NCI-H1048 (cell line): ENCODE data around the gene FRMD1.

Experiments used
- DNase-seq: peaks from one replicate; lab custom pipeline; 2025; lab: John Stamatoyannopoulos, UW

Gene FRMD1

DNA sequence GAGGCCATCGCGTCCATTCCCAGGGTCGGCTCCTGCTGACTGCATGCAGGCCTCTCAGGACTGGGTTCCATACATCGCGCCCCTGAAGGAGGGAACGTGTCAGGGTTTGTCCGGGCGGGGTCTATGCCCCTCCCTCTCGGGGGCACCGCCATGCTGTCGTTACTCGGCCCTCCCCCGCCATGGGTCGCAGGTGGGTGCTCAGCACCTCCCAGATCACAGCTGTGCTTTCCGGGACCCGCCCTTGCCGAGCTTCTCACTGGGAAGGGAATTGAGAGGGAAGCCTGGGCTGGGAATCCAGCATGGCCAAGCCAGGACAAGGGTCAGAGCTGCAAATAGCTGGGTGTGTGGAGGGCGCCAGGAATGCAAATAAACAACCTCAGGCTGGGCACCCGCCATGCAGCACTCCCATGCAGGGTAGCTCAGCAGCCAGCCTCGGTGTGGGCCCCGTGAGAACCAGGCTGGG is at the start of gene FRMD1:
TSS of gene FRMD1 (minus strand) at position 270 of the 463 bp plus-strand sequence. CDS start at position 152, 118 bp downstream.
- DNase-seq = no peak

DNA sequence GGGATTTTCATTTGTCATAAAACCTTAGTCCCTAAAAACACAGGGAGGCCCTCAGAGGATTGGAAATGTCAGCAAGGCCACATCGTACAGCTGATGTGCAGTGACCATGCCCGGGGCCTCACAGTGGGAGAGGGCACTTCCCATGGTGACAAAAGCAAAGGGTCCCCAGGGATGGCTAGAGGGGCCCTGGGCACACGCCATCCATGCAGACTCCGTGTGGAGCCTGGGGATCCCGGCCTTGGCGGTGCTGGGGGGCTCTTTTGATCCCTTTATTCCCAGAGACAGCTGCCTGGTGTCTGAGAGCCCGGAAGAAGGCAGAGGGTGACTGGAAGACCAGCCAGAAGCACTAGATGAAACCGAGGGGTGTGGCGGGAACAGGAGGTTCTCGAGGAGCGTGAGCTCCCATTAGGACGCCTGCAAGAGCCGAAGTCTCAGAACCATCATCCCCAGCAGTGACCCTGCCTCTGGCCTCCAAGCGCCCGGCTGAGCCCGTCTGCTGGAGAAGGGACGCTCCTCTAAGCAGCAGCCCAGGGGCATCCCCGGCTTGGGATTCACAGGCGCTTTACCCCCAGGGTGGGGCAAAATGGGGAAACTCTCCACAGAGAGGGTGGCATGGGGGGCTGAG is 49.1 kb upstream of the FRMD1 start:
- no peak for DNase-seq

DNA sequence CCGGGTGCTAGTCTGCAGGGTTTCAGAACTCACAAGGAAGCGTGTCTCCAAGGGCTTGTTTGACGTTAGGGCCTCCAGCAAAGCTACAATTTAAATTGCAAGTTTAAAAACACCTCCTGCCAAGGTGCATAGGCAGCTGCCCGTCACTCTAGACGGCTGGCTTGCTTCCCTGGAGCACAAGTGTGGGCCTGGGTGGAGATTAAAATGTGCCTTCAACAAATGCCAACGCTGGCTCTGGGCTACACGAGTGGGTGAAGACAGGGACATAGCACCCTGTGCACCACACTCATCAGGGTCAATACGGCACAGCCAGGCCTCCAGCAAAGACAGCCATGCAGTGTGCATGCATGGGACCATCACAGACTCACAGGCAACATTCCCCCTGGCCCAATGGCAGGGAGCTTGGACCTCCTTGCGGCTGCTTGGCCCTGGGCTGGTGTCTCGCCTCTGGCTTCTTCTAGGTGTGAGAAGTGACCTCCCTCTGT is 48.4 kb upstream of the FRMD1 start:
- no peak for DNase-seq

DNA sequence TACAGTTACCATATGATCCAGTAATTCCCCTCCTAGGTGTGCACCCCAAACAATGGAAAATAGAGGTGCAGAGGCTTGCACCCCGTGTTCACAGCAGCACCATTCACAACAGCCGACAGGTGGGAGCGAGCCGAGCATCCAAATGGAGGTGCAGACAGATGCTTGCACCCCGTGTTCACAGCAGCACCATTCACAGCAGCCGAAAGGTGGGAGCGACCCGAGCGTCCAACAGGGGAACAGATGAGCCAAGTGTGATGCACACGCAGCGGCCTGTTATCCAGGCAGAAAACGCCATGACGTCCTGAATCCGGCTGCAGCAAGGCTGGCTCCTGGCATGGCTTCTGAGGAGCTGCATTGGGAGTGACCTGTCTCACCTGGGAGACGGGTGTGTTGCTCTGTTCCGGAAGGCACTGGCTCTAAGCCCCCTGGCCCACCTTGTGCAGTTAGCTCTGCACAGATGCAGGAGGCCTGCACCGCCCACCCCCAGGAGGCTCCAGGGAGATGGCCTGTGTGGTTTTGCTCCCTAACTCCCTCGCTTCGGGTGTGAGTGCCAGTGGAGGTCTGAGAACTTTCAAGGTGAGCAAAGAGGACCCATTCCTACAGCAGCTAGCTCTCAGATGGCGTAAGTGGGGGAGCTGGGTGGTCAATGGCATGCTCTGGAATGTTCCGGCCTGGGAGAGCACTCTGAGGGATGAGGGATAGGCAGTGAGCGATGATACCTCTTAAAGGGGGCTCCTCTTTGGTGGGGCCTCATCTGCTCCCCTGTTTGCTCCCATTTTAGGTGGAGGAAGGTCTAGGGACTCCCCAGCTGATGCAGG is 47.8 kb upstream of the FRMD1 start:
- no peak for DNase-seq

DNA sequence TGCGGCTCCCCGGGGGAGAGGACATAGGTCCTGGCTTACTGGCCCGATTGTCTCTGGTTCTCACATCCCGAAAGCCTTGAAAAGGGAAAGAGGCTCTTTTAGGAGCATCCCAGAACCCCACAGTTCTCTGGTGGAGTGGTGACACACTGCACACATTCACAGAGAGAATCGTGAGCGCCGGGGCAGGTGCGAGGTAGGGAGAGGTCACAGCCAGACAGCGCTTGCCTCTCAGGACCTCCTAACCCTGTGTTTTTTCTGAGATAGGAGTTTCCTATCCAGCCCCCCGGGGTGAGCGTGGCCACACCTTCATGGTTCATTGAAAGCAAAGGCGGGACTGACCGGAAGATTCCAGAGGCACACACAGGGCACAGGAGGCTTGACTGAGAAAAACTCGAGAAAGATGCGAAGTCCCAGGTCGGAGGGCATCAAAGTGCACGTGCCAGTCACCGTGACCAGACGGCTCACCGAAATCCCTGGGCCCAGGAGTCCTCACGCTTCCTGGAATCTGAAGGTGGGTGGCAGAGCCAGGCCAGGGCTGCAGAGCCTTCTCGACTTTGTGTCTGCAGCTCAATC is 46.5 kb upstream of the FRMD1 start:
- no peak for DNase-seq

DNA sequence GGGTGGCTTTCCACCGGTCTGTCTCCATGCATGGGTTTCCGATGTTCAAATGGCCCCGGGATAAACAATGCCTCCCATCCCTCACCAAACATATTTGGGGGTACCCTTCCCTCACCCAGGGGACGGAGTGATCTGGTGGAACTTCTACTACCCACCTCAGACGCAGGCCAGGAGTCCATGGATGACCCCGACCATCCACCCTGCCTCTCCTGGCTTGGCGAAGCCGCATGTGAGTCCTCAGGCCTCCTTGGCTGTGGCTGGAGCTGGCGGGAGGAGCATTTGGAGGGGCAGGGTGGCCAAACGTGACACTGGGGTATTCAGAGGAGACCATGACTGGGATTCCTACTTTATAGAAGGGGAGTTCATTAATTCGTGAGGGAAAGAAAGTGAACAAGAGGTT is 45.9 kb upstream of the FRMD1 start:
- no peak for DNase-seq

DNA sequence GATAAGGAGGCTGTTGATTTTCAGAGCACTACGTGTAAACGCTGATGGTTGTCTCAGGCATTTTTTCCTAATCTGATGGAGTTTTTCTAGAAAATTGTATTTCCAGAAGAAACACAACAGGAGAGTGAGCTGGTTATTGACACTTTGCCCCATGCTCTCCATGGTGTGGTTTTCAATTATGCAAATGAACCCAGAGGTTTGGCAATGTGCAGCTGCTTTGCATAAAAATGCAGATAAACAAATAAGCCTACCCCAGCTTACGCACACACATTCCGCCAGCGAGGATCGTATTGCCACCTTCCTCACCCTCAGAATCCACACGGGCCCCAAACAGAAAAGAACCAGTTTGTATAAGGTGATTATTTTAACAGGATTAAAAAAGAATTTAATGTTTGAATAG is 45.1 kb upstream of the FRMD1 start:
- DNase-seq = peak; percentile 68

DNA sequence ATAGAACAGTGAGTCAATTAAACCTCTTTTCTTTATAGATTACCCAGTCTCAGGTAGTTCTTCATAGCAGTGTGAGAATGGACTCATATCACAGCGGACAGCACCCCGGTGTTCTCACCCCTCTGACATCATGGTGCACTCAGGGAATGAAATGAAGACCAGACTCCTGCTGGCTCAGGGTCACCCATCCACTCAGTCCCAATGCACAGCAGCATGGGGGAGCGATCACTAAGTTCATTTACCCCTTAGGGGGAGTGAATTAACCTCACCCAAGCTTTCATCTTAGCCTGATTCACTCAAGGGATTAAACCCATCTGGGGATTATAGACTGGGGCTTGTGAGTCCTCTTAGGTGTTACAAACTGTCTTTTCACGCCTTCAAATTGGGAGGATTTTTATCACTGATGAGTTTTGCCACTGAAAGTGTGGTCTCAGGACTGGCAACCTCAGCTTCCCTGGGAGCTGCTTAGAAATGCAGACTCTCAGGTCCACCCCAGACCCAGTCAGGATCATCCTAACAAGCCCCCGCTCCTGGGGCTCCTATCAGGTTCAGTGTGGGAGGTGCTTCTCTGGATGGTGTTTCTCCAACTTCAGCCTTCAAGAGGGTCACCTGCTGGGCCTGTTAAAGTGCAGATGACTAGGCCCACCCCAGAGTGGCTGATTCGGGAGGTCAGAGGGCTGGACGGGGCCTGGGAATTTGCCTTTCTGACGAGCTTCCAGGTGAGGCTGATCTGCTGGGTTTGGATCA is 44.3 kb upstream of the FRMD1 start:
- no peak for DNase-seq

DNA sequence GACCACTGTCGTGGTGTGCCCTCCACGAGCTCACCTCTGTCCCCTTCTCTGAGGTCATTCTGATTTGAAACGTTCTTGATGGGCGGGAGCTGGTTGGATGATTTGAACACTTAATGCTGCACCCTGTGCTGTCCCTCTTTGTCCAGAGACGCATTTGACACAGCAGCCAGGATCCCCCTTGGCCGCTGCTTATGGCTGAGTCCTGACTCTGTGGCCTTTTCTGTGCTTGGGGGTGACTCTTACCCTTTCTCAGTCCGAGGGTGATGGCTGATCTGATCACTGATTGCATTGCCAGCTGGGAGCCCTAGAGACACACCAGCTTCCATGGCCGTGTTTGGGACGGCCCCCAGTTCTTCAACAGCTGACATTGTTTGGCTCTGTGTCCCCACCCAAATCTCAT is 43.5 kb upstream of the FRMD1 start:
- DNase-seq = no peak

DNA sequence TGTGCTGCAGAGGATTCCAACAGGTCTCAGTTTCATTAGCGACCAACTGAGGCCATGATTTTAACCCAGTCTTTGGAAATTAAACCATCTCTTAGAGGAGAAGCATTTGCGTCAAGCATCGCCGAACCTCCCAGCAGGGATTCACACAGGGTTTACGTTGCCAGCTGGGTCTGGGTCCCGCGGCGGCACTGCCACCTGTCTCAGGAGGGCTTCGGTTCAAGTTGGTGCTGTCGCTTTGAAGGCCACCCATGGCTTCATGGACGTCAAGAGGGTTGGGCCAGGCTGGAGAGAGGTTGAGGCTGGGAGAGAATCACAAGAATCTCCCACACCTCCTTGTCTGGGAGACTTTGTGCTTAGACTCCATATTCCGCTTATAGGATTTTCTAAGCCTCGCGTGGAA is 43.0 kb upstream of the FRMD1 start:
- no peak for DNase-seq

DNA sequence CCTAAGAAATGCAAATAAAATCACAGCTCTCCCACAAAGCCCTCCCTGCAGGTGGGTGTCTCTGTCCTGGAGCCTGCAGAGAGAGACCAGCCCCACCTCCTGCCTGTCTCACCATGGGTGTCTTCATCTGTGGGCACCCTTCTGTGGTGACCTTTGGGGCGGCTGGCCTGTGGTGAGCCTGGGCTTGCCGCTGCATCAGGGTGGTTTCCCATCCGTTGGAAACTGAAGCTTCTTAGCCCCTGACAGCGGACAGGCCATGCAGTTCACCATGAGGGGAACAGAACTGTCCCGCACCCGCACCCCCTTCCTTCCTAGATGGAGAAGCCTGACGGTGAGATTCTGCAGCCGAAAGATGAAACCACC is 42.3 kb upstream of the FRMD1 start:
- DNase-seq = no peak

DNA sequence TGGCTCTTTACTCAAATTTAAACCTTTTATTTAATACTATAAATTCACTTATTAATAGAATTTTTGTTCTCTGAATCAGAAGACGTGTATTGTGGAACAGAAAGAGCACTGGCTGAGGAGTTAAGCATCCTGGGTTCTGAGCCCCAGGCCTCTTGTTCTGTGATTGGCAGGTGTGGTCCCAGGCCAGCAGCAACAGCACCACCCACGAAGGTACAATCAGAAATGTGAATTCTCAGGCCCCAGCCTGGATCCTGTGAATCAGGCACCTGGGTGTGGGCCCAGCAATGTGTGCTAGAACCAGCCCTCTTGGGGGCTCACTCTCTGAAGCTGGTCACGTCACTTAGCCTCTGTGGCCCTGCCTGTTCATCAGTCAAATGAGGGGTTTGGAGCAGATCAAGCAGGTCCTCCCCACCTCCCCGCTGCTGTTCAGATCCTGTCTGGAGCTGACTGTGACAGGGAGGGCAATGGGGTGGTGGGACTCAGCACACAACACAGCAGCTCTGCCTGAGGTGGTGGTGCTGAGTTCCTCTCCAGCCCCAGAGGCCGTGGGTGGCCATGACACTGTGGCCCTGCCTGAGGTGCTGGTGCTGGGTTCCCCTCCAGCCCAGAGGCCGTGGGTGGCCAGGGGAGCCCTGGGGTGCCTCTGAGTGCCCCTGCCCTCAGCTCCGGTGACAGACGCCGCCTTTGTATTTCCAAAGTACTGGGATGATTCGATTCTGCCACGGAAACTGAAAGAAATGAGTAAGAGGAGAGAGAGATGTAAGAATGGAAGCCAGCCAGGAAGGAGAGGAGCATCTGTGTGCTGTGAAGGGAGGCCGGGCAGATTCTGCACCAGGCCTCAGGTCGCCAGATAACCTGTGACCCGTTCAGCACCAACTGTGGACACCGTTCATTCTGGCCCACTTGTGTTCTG is 41.6 kb upstream of the FRMD1 start:
- no peak for DNase-seq

DNA sequence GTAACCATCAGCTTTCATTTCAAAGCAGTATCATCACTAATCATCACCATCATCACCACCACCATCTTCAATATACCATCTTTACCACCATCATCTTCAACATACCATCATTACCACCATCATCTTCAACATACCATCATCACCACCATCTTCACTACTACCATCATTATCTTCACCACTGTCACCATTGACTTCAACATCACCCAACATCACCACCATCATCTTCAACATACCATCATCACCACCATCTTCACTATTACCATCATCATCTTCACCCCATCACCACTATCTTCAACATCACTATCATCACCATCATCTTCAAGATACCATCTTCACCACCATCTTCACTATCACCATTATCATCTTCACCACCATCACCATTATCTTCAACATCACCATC is 40.5 kb upstream of the FRMD1 start:
- no peak for DNase-seq

DNA sequence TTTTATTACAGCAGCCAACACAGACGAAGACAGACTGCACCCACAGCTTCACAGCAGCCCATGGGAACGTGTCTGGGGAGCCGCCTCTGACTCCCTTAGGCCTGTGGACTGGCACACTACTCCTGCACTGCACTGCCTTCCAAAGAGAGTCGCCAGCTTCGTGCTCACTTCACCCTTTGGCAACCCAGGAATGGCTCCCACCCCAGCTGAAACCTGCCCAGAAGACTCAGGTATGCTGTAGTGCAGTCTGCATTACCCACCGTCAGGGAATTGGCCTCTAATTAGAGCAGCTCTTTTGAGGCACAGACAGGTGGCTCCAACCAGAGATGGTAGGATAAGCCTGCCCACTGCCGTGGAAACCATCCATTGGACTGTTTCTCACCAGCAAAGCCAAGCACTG is 39.9 kb upstream of the FRMD1 start:
- DNase-seq = no peak

DNA sequence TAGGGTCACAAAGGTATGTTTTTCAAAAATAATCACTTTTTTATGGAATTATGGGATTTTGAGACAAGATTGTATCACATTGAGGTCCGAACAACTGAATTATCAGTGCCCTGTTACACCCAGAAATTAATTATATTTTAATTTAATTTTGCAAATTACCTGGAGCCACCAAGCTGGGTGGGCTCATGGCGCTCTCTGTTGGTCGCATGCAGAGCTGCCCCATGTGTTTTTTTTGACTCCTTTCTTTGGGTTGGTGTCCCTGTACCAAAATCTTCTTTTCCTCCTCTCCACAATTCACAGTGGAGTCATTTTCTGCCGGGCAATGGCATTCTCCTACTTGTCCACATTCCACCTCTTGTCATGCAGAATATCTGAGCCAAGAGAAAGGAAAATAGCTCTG is 38.9 kb upstream of the FRMD1 start:
- no peak for DNase-seq

DNA sequence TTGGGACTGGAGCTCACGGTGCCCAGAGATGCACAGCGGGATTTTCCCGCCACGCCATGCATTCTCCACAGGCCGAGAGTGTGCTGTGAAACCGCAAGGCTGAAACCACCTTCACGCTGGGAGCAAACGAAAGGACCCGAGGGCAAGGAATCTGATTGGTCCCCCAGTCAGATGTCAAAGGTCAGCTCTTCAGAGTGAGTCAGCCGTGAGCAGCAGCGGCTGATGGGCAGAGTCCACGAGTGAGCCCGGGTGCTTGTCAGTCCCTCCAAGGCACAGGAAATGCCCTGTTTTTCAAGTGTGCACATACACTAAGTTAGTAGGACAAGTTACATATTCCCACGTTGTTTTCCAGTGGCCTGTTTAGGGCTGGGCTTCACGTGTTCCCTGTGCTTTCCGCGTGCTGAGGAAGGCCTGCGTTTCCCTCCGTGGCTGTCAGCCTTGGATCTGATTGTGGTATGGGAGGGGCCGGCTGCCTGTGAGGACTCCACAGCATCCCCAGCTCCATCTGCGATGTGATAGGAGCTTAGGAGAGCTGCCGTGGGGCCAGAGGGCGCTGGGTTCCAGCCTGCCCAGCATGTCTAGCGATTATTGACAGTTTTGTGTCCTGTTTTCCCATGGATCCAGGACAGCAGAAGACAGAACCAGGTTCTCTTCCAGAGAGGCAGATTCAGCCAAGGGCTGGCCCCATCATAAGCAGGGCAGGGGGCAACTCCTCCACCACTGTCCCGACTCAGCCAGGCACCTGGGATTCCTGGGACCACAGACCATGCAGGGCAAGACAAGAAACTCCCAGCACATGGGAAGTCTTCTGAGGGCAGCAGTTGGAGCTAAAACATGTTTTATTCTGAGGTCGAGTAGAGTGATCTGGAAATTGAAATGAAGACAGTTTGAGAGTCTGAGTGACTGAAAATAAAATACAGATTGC is 38.2 kb upstream of the FRMD1 start:
- no peak for DNase-seq

DNA sequence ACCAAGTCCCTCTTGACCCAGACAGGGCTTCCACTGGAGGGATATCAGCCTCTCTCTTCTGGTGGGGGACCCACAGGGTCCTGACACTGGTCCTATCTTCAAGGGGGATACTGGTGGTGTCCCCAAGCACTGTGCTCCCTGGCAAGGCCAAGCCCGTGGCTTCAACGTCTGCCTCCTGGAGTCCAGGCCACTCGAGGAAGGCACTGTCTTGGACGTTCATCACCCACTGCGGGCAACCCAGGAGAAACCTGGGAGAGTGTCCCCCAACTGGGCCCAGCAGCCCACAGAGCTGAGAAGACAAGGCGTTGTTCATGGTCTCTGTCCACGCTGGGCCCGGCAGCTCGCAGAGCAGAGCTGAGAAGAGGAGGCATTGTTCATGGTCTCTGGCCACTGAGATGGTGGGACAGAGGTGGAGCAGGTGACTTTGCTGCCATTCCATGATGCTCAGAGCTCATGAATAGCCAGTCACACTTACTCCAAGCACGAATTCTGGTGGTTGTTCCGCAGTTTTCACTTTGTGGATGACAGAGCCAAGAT is 37.5 kb upstream of the FRMD1 start:
- no peak for DNase-seq

DNA sequence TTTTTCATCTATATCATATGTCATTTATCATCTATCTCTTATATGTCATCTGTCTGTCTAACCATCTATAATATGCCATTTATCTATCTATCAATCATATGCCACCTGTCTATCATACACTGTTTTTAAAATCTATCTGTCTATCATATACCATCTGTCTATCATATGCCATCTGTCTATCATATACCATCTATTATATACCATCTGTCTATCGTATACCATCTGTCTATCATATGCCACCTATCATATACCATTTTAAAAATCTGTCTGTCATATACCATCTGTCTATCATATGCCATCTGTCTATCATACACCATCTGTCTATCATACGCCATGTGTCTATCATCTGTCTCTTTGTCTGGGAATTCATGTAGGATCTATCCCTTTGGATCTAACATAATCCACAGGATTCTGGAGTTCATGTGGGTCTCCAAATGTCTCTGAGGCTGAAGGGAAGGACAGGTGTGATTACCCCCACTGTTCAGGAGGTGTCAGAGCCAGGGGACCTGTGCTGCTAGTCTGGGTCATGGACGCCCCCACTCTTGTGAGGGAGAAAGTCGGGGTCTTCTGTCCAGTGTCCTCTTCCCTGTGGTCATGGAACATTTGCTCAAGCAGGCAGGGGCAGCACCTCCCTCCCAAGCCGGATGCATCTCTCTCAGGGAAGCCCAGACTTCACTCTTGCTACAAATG is 36.9 kb upstream of the FRMD1 start:
- DNase-seq = no peak

DNA sequence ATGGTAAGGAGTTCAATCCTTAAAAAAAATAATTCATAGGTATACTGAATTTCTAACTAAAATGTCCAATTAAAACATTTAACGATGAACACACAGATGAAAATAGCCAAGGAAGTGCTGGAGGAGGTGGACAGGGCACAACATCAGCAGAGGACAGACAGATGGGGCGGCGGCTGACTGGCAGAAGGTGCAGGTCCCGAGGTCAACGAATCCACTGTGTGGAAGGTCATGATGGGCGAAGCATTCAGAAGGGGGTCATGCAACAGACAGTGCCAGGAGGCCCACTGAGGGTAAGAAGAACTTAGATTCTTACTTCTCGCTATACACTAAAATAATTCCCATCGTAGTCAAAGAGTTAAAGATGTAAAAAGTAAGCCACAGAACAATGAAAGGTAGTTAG is 34.2 kb upstream of the FRMD1 start:
- DNase-seq = no peak
